Colonic mucosa (tissue), 4 donors: ENCODE data around the gene EYA4. TPM values are rescaled to one million over a fixed set of nuclear protein-coding genes. Genes with fewer than 3 reads are reported as not detected.

Source experiments
- DNase-seq: peaks from one replicate; pipeline ENCODE4 v3.0.0-alpha.2; 2020
- H3K27ac ChIP-seq: fragments of 200-600 bp; one replicate; pipeline ENCODE4 v1.8.0; 2021
- H3K27me3 ChIP-seq: fragments of 200-600 bp; one replicate; pipeline ENCODE4 v1.8.0; 2021
- H3K36me3 ChIP-seq: fragments of 200-600 bp; one replicate; pipeline ENCODE4 v1.8.0; 2021
- H3K4me1 ChIP-seq: fragments of 200-600 bp; one replicate; pipeline ENCODE4 v1.8.0; 2021; ENCODE audit warnings: mild to moderate bottlenecking
- H3K4me3 ChIP-seq: fragments of 200-600 bp; one replicate; pipeline ENCODE4 v1.8.0; 2021
- H3K9ac ChIP-seq, 2 donors: one replicate each; pipeline ENCODE4 v1.7.0; 2013; ENCODE audit warnings: control low read depth in 2 of 2, low read depth in 2 of 2, low read length in 2 of 2
- H3K9me3 ChIP-seq: fragments of 200-600 bp; one replicate; pipeline ENCODE4 v1.8.0; 2021
- CTCF ChIP-seq: fragments of 200-600 bp; IDR thresholded peaks from one replicate; pipeline ENCODE4 v1.8.0; 2022; ENCODE audit warnings: antibody characterized with exemption, mild to moderate bottlenecking
- intact Hi-C: fragments of 100-400 bp; cut with DNase I; formaldehyde crosslinking; loops from one replicate; pipeline ENCODE4 v1.14.1; 2022
- total RNA-seq, 2 donors: library from RNA; stranded (reverse); fragmentation: NEBNext Ultra II Directional in 1 of 2; extraction: Animal tissue kit (Norgen Biotek cat#: 25700) in 1 of 2; gene quantifications; one replicate each; pipeline ENCODE4 v1.2.1, GENCODE V29; 2021
- donor health status: healthy.
- donor health status: DM: no; HTN: no; CAD: no.
- donor health status: DM: no; HTN: no; CAD: no.

Gene EYA4
- total RNA-seq, 2 donors from 2014 or later = 0.05 TPM; not detected in 1

GRCh38 chr6:133428295-133428694, 187.1 kb downstream of the EYA4 start:
- no peak overlapping the region for H3K27ac ChIP-seq
- no peak overlapping the region for H3K4me3 ChIP-seq
- no peaks in the 10 kb centered on the region for H3K4me1 ChIP-seq
- no peaks in the 10 kb centered on the region for H3K9me3 ChIP-seq
- TF ChIP-seq CTCF = no peak
- H3K9ac ChIP-seq = no peak overlapping the region
- no peaks in the 10 kb centered on the region for H3K27me3 ChIP-seq
- DNase-seq = no peak
- intact Hi-C loops = no loop called here
- H3K36me3 ChIP-seq = no peaks in the 10 kb centered on the region

GRCh38 chr6:133430530-133430929, 189.4 kb downstream of the EYA4 start:
- Histone ChIP-seq H3K27ac (no peak overlapping the region), H3K4me1 (no peaks in the 10 kb centered on the region), H3K27me3 (no peaks in the 10 kb centered on the region), H3K9ac (no peak overlapping the region), H3K9me3 (no peaks in the 10 kb centered on the region), H3K4me3 (no peak overlapping the region), H3K36me3 (no peaks in the 10 kb centered on the region)
- no peak for DNase-seq
- intact Hi-C loops = no loop called here
- TF ChIP-seq CTCF = no peak

- Histone ChIP-seq H3K4me3 (no peak overlapping the region), H3K9ac (no peak overlapping the region), H3K27ac (no peak overlapping the region), H3K4me1 (no peaks in the 10 kb centered on the region), H3K36me3 (no peaks in the 10 kb centered on the region), H3K9me3 (no peaks in the 10 kb centered on the region), H3K27me3 (no peaks in the 10 kb centered on the region)
- intact Hi-C loops = no loop called here
- DNase-seq = no peak
- TF ChIP-seq CTCF = no peak
These were observed 189.9 kb downstream of the EYA4 start for GRCh38 chr6:133431031-133431430.

GRCh38 chr6:133432021-133432989, 191.1 kb downstream of the EYA4 start:
- Histone ChIP-seq H3K4me1 (no peaks in the 10 kb centered on the region), H3K9me3 (no peaks in the 10 kb centered on the region), H3K4me3 (no peak overlapping the region), H3K36me3 (no peaks in the 10 kb centered on the region), H3K27ac (no peak overlapping the region), H3K27me3 (no peaks in the 10 kb centered on the region), H3K9ac (no peak overlapping the region)
- no peak for DNase-seq
- intact Hi-C loops = no loop called here
- no peak for TF ChIP-seq CTCF

- Histone ChIP-seq H3K4me3 (no peak overlapping the region), H3K9me3 (no peaks in the 10 kb centered on the region), H3K9ac (no peak overlapping the region), H3K4me1 (no peaks in the 10 kb centered on the region), H3K36me3 (no peaks in the 10 kb centered on the region), H3K27ac (no peak overlapping the region), H3K27me3 (no peaks in the 10 kb centered on the region)
- no peak for DNase-seq
- intact Hi-C loops = no loop called here
- no peak for TF ChIP-seq CTCF
These were observed 194.0 kb downstream of the EYA4 start for GRCh38 chr6:133435065-133435728.
